Right ventricle myocardium inferior (tissue), 1 donor: Measurements from ENCODE around the gene PLXNA3. TPM values are rescaled to one million over a fixed set of nuclear protein-coding genes. Genes with fewer than 3 reads are reported as not detected.

Experiments
- ATAC-seq: fragments of 200-7000 bp; cut with Tn5 transposase; one replicate; pipeline ENCODE4 v1.9.1; 2020; ENCODE audit warnings: mild to moderate bottlenecking, moderate library complexity
- DNase-seq: peaks from one replicate; pipeline ENCODE4 v3.0.0; 2021; ENCODE audit errors: missing footprints
- intact Hi-C: fragments of 100-400 bp; cut with DNase I; formaldehyde crosslinking; loops from one replicate; pipeline ENCODE4 v1.11.0; 2022
- microRNA-seq: library from miRNA; unstranded; fragments of <30 nt; microRNA quantifications from one replicate; pipeline ENCODE4 v1.2.0, GENCODE V29; 2020
- total RNA-seq: library from RNA; stranded (reverse); fragmentation: NEBNext Ultra II Directional; extraction: Animal tissue kit (Norgen Biotek cat#: 25700); gene quantifications from one replicate; pipeline ENCODE4 v1.2.1, GENCODE V29; 2021
- donor health status: DM: no; HTN: yes; CAD: no; lungs with severe emphysema.

Gene PLXNA3
- total RNA-seq, 1 donor from 2014 or later, result 23.2 TPM

- no peak for DNase-seq
- intact Hi-C loops, result no loop called here
- ATAC-seq, result no peak
Measured at GRCh38 chrX:154511761-154512160, 53.7 kb downstream of the PLXNA3 start.

GRCh38 chrX:154512879-154513553 is 54.9 kb downstream of the PLXNA3 start:
- no peak for DNase-seq

DNA sequence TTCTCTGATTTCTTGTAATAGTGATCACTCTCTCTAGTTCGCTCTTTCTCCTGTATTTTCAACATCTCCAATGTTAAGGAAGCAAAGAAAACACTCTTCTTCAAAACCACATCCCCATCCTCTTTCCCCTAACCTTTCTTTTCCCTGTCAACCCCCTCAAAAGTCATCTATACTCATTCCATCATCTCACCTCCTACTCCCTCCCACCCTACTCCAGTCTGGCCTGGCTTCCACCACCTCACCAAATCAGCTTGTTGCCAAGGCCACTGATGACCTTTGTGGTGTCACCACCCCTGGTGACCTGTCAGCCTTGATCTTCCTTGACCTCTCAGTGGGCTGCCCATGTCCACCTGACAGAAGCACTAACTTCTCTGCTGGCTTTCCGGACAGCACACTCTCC is 55.6 kb downstream of the PLXNA3 start:
- intact Hi-C loops, result no loop called here
- ATAC-seq, result no peak
- no peak for DNase-seq

More at GRCh38 chrX:154512879-154513553, 54.9 kb downstream of the PLXNA3 start:
- intact Hi-C loops, result no loop called here
- ATAC-seq, result no peak

GRCh38 chrX:154515090-154515965 is 57.2 kb downstream of the PLXNA3 start:
- peak; percentile 3 for ATAC-seq
- intact Hi-C loops, result no loop called here
- DNase-seq, result peak; percentile 70

DNA sequence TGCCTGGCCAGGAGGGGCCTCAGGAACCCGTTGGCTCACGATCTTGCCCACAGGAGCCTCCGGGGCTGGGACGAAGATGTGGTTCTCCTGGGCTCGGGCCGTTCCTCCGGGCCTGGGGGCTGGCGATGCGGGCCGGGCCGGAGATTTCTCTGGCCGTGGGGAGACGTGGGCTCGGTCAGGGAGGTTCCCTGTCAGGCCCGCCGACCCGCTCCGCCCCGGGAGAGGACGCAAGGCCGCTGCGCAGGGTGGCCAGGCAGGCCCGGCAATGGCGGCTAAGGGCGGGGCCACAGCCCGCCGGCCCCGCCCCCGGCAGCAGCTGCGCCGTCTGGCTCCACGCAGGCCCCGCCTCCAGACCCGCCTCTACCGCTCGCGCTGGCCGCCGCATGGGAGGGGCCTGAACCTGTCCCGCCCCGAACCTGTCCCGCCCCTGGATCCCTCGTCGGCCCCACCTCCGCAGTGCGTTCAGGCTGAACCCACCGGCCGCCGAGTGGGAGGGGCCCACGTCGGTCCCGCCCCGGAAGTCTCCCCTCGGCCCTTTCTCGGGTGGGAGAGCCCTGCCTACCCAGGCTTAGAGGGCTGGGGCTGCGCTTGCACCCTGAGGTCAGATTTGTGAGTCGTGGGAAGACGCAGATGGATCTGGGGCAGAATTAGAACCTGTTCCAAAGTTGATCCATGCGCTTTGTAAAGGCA is 58.0 kb downstream of the PLXNA3 start, which contains the start of gene FAM3A:
TSS of gene FAM3A (minus strand) at position 267 of the 690 bp plus-strand sequence. CDS start 460 bp downstream, outside the sequence.
- ATAC-seq (peak; percentile 96), DNase-seq (peak; percentile 97)
- intact Hi-C loops, result loop anchor here (2.0 kb wide), 1 partner anchor 29 kb away; the partner anchor contains the start of gene UBL4A

GRCh38 chrX:154516656-154517100 is 58.6 kb downstream of the PLXNA3 start:
- DNase-seq (no peak), ATAC-seq (peak; percentile 72)
- intact Hi-C loops, result loop anchor here (2.0 kb wide), 1 partner anchor 30 kb away; the partner anchor contains the start of gene UBL4A

DNA sequence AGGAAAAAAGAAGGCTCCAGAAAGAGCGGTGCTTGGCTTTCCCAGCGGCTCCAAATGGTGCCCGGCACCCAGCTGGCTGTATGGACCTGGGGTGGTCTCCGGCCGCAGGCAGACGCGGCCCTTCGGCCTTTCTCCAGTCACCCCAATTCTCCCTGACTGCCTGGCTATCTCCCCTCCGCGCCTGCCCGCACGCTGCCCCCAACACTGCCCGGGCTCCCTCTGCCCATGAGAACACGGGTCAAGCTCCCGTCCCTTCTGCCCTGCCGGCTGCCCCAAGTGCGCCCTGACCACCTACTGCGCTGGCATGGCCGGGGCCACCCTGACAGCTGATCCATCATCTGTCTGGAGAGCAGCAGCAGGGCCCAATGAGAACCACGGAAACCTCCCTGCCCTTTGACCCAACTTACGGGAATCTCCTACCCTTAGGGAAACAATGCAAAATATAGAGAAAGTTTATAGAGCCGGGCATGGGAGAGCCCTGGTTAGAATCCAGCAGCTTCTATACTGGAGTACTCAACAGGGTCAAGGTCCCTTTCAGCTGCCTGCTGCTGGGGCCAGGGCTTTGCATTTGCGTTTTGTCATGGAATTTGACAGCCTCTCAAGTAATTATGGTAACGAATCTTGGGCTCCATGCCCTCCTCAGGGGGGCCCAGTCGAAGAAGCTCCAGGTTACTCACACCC is 59.2 kb downstream of the PLXNA3 start:
- ATAC-seq (peak; percentile 1), DNase-seq (no peak)
- intact Hi-C loops, result loop anchor here (2.0 kb wide), 1 partner anchor 30 kb away; the partner anchor contains the start of gene UBL4A

GRCh38 chrX:154519389-154519788 is 61.3 kb downstream of the PLXNA3 start:
- intact Hi-C loops, result no loop called here
- no peak for ATAC-seq
- DNase-seq, result no peak

GRCh38 chrX:154525606-154526490 is 67.8 kb downstream of the PLXNA3 start:
- intact Hi-C loops, result no loop called here

GRCh38 chrX:154526901-154527675 is 69.0 kb downstream of the PLXNA3 start:
- DNase-seq (peak; percentile 85), ATAC-seq (peak; percentile 91)
- intact Hi-C loops, result no loop called here

More at GRCh38 chrX:154525606-154526490, 67.8 kb downstream of the PLXNA3 start:
- ATAC-seq (no peak), DNase-seq (no peak)

Small RNA genes within 50 kb of the gene (microRNA-seq; reads per million reads assigned to microRNA genes)
- gene MIR6858, result not detected

Other genes starting within 250 kb of the PLXNA3 start
- not detected for gene OPN1MW2, start 238.5 kb upstream of the PLXNA3 start, total RNA-seq
- gene OPN1MW3, start 200.7 kb upstream of the PLXNA3 start, total RNA-seq, result not detected
- not detected for gene TEX28, start 163.2 kb upstream of the PLXNA3 start, total RNA-seq
- gene TKTL1, start 162.5 kb upstream of the PLXNA3 start, total RNA-seq, result 13.0 TPM
- 253 TPM for gene FLNA, start 83.6 kb upstream of the PLXNA3 start, total RNA-seq
- gene EMD, start 79.0 kb upstream of the PLXNA3 start, total RNA-seq, result 51.1 TPM
- gene RPL10, start 59.9 kb upstream of the PLXNA3 start, total RNA-seq, result 2,181 TPM
- gene DNASE1L1, start 49.0 kb upstream of the PLXNA3 start, total RNA-seq, result 52.3 TPM
- 36.1 TPM for gene TAFAZZIN, start 46.7 kb upstream of the PLXNA3 start, total RNA-seq
- gene ATP6AP1, start 29.6 kb upstream of the PLXNA3 start, total RNA-seq, result 83.0 TPM
- gene GDI1, start 21.1 kb upstream of the PLXNA3 start, total RNA-seq, result 85.2 TPM
- gene FAM50A, start 14.1 kb upstream of the PLXNA3 start, total RNA-seq, result 47.3 TPM
- 18.5 TPM for gene LAGE3, start 21.0 kb downstream of the PLXNA3 start, total RNA-seq
- 58.4 TPM for gene UBL4A, start 28.3 kb downstream of the PLXNA3 start, total RNA-seq
- 13.0 TPM for gene SLC10A3, start 32.3 kb downstream of the PLXNA3 start, total RNA-seq
- gene FAM3A, start 58.0 kb downstream of the PLXNA3 start, total RNA-seq, result 62.1 TPM
- 15.0 TPM for gene G6PD, start 88.6 kb downstream of the PLXNA3 start, total RNA-seq
- gene IKBKG, start 89.3 kb downstream of the PLXNA3 start, total RNA-seq, result 15.5 TPM
- gene CTAG1A, start 126.9 kb downstream of the PLXNA3 start, total RNA-seq, result not detected
- not detected for gene CTAG1B, start 161.0 kb downstream of the PLXNA3 start, total RNA-seq
- gene CTAG2, start 195.3 kb downstream of the PLXNA3 start, total RNA-seq, result not detected